Pons (tissue), 1 donor: Measurements from ENCODE around the gene ZFPM1.

ENCODE experiments used
- DNase-seq: peaks from one replicate; pipeline ENCODE4 v3.0.0-alpha.2; 2016; ENCODE audit warnings: low spot score

ZFPM1 gene

DNA sequence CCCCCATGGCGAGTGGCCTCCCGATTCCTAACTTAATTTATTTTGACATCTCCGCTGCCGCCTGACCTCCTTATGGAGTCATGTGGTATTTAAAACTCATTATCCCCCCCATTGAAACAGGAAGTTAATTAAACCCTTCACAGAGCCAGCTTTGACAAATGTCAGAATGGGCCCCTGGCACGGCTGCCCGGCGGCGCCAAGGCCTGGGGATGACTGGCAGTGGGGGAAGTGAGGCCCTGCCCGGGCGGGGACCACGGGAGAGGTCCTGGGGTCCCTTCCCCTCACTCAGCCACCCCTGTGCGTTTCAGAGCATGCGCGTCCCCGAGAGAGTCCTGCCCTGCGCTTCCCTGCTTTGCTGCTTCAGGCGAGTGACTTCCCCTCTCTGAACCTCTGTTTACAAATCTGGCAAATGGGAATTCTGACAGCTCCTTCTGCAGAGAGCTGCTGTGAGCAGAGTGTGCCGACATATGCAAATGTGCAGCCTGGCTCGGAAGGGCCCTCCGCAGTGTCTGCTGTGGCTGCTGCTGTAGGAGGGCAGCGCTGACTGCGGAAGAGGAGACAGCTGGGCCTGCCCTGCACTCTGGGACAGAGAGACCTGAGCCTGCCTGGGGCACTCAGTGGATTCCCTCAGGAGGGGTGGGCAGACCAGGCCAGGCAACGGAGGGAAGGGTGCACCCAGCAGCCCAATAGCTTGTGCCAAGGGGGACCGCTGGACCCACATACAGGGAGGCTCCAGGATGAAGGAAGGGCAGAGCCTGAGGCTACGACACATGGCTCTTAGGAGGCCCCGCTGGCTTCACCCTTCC, 4.4 kb upstream of the ZFPM1 start:
- no peak for DNase-seq

DNA sequence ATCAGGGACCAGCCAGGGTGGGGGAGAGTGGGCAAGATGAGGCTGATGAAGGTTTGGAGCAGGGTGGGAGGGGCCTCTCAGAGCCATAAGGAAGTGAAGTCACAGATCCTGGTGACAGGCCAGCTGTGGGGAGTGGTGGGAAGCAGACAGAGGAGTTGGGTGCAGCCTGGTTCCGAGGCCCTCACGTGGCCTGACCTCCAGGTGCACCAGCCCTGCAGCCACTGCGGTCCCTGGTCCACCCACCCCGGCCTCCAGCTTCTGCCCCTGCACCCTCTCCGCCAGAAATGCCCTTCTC, 3.9 kb upstream of the ZFPM1 start:
- no peak for DNase-seq

DNA sequence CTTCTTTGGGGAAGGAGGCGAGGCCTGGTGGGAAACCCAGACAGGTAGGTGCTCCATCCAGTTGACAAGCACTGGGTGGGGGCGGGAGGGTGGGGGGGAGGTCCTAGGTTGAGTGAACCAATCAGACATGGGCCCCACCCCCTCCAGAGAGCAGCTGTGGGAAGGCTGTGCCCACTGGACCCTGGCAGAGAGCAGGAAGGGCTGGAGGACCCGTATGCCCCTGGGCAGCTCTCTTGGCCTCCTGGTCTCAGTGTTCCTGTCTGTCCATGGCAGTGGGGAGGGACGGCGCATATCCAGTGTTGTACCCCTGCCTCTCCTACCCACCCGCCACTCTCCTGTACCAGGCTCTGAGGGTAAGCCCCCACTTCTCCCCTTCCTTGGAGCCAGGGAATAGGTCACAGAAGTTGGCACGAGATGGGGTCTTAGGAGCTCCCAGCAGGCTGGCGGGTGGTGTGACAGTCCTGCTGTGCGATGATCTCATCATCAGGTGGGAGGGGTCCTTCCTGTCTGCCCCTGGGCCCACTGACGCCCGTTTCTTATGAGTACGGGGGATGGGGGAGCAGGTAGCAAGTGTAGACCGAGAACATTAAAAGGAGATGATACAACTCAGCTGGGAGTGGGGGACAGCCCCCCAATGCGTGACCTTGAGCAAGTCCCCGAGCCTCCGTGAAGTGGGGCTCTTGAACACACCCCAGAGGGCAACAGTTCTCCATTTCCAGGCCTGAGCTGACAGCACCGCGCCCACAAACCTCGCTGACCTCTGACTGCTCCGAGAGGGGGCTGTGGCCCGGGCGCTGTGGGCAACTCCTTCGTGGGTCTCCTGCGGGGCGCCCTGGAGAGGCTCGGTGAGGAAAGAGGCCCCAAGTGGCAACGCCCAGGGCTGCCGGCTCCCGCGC, 1.2 kb upstream of the ZFPM1 start:
- no peak for DNase-seq

DNA sequence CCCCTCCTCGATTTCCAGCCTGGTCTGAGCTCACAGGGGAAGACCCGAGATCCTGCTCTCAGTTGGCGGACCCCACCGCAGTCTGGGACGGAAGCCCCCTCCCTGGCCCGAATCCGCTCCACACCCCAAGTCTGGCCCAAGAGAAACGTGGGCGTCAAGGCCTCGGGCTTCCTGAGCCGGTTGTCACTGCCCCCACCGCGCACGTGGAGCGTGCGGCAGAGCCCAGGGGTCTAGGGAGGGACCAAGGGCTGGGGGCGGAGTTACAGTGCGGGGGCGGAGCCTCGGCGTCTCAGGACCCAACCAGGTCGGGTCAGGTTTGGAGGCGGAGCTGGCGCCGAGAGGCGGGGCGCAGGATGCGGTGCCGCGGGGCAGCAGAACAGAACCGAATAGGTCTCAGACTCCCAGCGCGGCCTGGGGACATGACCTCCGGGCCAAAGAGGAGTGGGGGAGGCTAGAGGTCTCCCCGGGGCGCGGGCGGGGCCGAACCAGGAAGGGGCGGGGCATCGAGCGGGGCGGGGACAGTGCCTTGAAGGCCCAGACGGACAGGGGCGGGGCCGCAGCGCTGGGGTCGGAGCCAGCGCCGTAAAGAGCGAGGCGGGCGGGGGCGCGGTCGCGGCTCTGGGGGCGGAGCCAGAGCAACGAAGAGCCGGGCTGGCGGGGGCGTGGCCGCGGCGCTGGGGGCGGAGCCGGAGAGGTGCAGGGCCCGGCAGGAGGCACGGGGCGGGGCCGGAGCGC, 431 bp upstream of the ZFPM1 start:
- DNase-seq, result peak; percentile 90

DNA sequence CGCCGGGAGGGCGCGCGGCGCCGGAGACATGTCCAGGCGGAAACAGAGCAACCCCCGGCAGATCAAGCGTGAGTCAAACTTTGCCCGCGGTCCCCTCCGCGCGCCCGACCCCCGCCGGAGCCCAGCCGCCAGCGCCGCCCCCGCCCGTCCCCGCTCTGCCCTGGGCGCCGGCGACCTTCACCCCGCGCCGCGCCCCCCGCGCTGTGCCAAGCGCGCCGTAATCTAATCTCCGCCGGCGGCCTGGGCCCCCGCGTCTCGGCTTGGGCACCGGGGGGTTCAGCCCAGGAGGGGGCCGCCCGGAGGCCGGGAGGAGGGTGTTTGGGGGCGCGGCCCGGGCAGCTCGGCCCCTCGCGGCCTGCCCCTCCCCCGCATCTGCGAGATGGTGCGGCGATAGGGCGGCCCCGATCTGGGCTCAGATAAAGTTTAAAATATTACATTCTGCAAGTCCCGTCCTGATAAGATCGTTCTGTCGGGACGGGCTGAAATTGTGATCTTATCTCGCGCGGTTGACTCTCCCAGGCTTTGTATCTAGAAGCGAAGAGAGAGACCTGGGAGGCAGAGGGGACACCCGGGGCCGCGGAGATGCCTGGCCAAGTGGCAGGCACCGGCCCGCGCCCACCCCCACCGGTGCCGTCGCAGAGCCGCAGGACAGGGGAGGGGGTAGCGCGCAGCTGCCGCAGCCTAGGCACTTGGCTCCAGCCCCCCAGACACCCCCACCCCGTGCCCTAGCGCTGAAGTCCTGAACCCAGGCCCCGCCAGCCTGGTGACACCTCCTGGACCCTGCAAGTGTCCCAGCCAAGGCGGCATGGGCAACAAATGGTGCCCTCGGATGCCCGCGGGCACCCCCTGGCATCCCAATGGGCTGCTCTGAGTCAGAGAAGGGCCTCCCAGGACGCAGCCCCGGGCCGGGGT, 787 bp downstream of the ZFPM1 start:
- no peak for DNase-seq

DNA sequence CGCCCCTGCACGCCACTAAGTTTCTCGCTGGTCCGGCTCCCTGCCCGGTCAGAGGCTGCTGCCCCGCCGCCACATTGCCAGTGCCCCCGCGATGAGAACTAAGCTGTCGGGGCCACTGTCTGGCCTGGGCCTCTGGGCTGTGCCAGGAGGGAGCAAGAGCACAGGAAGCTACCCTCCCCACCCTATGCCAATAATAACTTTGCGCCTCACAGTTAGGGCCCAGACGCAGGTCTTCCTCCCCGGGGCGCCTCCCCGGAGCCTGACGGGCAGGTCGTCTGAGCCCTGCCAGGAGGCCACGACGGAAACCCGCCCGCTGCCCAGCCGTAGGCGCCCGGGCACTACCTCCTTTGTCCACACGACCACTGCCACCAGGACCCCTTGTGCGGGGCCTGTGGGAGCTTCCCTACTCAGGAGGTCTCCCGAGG, 1.5 kb downstream of the ZFPM1 start:
- no peak for DNase-seq

DNA sequence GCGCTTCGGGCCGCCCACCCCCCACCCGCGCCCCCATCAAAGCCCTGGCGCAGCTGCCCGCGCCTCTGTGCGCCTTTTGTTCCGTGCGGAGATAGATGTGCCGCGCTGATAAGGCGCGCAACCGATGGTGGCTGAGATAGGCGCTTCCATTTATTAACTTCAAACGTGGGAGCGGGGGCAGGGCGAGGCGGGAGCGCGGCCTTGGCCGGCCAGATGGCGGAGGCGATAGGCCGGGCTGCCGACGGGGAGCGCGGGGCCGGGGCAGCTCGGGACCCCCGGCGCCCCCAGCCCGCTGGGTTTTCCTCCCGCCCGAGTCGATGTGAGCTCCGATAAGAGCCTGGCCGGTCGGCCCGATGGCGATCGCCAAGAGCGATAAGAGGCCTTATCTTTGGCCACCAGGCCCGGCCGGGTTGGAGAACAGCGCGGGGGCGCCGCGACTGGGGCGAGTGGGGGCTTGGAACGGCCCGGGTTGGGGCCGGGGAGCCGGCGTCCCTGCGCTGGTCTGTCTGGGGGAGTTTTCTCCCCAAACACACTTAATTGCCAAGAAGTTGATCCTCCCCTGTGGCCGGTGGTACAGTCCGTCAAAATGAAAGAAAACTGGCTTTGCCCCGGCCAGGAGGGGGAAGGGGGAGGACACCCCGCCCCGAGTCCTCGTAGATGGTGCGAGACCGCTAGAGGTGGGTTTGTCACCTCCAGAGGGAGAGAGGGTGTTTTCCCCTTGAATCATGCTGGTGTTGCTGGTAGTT, 2.7 kb downstream of the ZFPM1 start:
- no peak for DNase-seq

DNA sequence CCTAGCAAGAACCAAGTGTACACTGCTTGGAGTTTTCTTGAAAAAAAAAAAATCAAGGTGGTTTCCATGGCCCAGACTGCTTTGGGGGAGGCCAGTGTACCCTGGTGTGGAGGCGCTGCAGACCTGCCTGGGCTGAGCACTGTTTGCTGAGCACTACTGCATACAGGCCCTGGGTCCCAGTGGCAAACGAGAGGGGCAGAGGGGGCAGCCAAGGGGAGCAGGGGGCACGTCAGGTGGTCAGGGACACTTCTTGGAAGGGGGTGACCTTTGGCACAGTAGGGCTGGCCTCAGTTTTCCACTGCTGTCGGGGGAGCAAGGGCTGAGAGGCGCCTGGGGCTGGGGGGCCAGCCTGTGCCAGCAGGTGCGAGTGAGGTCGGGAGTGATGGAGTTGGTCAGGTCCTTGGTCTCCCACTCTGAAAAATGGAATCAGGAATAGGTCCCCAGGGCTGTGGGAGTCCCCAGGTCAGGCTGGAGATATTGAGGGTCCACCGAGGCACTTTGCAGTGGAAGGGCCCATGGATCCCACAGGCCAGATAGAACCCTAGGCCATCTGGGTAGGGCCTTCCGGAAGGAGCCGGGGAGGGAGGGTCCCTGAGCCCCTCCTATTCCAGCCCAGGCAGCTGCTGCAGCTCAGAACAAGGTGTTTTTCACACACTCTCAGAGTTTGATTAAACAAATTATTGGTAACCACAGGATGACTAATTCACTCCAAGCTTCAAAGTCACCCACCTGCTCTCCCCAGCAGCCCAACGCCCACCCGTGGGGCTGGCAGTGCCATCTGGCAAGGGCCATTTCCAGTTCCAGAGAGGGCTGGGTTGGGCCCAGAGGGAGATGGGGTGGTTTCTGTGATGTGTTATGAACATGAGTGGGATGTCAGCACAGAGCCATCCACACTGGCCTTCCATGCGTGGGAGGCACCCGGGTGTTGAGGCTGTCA, 3.5 kb downstream of the ZFPM1 start:
- no peak for DNase-seq

DNA sequence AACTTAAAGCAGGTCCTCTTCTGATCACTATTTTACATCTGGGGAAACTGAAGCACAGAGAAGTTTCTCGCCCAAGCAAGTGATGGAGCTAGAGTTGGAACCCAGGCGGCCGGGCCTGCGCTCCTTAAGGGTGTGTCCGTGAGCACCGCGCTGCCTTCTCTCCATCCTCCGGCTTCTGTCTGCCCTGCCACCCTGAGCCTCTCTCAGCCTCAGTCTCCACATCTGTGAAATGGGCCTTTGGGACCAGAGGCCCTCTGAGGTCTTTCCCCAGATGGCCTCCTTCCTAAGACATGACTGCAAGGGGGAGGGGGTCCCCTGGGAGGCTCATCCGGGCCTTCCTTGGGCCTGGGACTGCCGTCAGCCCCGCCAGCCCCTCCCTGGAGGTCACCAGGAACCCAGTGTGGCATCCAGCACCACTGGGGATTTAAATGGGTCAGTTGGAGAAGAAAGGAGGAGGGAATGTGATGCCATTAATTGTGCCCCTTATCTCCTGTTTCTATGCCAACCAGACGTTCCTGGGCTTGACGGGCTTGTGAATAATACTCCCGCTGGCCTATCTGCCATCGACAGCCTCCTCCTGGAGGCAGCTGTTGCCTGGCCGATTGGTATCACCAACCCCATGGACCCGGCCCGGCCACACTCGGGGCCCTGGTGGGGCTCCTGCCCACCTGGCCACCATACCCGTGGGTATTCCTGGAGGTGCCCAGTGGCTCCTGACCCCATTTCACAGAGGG, 5.1 kb downstream of the ZFPM1 start:
- DNase-seq, result no peak

DNA sequence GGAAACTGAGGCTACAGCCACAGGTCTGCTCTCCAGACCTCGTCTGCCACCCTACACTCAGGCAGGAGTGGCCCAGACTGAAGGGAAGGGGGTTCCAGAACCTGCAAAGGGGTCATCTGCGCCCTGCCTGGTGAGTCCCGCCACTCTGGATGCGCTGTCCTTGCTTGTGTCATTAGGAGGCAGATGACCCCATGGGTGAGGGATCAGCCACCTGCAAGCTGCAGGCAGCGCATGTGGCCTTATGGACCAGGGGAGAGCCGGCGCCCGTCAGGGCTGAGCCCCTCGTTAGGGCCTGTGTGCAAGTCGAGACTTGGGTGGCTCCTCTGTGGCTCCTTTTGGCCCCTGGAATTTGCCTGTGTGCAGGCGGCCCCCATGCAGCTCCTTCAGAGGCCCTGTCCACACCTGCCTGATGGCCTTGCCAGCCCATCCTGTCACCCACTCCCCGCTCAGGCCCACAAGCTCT, 5.7 kb downstream of the ZFPM1 start:
- no peak for DNase-seq

DNA sequence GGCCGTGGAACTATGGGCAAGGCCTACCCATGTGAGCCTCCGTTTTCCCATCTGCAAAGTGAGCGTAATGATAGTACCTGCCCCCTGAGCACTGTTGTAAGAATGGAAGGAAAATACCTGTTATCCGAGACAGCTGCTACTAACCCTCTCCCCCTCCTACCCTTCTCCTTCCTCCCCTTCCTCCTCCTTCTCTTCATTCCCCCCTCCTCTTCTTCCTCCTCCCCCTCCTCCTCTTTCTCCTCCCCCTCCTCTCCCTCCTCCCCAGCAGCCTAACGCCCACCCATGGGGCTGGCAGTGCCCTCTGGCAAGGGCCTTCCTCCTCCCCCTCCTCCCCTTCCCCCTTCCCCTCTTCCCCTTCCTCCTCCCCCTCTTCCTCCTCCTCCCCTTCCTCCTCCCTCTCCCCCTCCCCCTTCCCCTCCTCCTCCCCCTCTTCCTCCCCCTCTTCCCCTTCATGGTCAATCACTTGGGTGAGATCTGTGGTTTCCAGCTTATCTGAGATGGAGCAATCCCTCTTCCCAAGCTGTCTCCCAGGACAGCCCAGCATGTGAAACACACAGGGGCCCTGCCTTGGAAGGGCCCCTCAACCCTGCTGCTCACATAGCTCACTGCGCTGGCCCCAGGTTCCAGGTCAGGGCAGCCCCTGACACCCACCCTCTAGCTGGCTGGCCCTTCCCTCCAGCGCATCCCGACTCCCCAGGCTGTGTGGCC, 6.4 kb downstream of the ZFPM1 start:
- DNase-seq, result no peak

DNA sequence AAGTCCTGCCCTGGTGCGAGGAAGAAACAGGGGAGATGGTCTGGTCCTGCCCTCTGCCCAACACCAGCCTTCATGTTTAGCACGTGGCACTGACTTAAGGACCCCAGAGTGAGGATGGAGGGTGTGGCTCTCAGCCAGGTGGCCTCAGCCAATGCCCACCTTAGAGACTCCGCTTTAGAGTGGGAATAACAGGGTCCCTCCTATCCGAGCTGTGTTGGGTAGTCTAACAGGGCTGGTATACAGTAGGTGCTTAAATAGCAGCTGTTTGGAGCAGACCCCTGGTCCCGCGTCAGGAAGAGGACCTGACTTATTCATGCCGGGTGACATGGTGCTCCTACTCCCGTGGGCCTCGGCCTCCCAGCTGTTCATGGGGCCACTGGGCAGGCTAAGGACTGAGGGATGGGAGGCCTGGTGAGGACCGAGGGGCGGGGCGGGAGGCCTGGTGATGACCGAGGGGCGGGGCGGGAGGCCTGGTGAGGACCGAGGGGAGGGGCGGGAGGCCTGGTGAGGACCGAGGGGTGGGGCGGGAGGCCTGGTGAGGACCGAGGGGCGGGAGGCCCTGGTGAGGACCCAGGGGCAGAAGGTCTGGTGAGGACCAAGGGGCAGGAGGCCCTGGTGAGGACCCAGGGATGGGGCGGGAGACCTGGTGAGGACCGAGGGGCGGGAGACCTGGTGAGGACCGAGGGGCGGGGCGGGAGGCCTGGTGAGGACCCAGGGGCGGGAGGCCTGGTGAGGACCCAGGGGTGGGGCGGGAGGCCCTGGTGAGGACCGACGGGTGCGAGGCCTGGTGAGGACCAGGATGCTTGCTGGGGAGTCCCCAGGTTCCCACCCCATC, 7.6 kb downstream of the ZFPM1 start:
- DNase-seq, result no peak

DNA sequence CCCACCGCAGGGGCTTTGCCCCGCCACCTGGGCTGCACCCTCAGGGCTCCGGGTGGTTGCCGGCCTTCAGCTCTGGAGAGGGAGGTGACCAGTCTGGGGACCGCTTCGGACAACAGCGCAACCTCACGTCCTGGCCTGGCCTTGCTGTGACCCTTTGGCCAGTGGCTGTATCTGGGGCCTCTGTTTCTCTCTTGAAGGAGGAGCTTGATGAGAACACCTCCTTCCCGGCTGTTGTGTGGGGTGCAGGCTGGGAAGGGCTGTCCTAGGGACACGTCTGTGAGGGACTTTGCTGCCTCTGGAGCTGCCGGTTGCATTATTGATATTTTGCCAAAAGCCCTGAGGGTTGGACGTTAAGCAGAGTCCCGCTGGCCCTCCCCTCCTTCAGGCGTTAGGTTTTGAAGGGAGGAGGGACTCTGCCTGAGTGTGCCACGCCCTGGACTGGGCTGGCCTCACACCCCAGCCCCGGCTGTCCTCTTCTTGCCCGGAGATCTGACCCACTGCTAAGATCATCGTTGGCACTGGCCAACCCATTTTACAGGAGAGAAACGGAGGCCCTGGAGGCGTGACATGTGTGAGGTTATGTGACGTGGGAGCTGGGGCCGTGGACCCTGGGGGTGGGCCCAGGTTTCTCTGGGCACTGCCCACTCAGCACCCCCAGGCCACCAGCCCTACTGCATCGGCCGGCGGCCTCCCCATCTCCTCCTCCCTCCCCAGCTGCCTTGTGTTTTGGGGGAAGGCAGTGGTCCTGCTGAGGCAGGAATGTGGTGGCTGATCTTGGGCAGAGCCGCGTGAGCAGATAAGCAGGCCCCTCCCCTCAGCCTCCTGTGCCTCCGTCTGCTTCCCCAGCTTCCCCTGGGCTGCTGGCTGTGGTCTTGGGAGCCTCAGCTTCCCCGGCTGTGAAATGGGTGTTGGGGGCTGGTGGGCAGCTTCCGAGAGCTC, 8.5 kb downstream of the ZFPM1 start:
- DNase-seq, result no peak

DNA sequence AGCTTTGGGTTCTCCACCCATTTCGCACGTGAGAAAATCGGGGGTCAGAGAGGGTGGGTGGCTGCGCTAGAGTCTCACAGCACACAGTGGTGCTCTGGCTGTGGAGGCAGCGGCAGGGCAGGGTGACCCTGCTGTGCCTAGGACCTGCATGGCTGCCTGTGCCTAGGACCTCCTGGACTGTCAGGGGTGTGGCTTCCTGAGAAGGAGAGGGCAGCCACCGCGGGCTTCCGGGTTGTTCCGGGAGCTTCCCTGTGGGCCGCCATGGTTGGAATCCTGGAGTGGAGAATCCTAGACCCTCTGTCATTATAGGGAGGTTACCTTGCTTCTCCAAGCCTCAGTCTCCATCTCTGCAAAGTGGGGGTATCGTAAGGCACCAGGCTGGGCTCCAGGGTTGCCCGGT, 9.3 kb downstream of the ZFPM1 start:
- no peak for DNase-seq

DNA sequence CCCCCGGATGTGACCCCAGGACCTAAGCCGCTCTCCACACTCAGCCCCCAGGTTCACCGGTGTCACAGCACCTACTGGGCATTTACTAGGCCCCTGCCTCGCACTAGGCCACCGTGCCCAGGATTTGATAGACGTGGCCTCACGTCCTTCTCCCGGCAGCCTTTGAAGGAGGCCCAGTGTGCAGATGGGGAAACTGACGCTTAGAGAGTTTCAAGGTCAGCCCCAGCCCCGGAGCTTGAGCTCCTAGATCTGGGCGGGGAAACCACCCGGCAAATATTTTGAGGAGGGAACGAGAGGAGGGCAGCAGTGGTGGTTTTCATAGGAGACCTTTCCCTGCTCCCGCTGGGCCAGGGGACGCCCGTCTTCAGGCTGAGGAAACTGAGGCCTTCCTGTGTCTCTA, 10.3 kb downstream of the ZFPM1 start:
- DNase-seq, result no peak
